ENCODE results near the gene COL27A1. TPM values are rescaled to one million over a fixed set of nuclear protein-coding genes. Genes with fewer than 3 reads are reported as not detected.

COL27A1 gene
- total RNA-seq, 1 donor from 2014 or later: 3.9 TPM

DNA sequence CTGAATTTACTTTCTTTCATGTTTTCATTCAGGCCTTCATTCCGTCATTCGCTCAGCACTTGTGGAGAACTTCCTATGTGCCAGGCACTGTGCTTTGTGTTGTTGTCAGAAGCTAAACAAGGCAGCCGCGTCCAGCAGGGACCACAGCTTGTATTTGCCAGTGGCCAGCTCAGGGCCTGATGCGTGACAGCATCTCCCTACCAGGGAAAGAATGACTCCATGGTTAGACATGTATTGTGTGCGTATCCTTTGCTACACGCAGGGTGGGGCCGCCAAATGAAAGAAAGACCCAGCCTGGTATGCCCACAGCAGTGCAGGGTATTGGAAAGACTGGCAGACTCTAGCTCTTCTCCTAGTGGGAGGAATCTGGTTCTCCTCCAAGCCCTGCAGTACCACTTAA is 4.7 kb upstream of the COL27A1 start:
- TF ChIP-seq CTCF (IDR thresholded peaks at IDR 0.05; ENCODE audit: partially characterized antibody, unreplicated experiment): no peak
- no peak overlapping the region for H3K27ac Mint-ChIP-seq (ENCODE audit: unreplicated experiment)
- H3K36me3 Mint-ChIP-seq (ENCODE audit: unreplicated experiment): no peaks in the 10 kb centered on the region
- H3K9me3 Mint-ChIP-seq (ENCODE audit: unreplicated experiment): peaks cover 6% of the 10 kb centered on the region
- peaks cover 12% of the 10 kb centered on the region for H3K4me1 Mint-ChIP-seq (ENCODE audit: low read depth, unreplicated experiment)
- H3K27me3 Mint-ChIP-seq (ENCODE audit: unreplicated experiment): peaks cover 7% of the 10 kb centered on the region
- DNase-seq: no peak
- no peak overlapping the region for H3K4me3 Mint-ChIP-seq (ENCODE audit: unreplicated experiment)

- Mint-ChIP-seq H3K4me1 (ENCODE audit: low read depth, unreplicated experiment) (peaks cover 12% of the 10 kb centered on the region), H3K27ac (ENCODE audit: unreplicated experiment) (no peak overlapping the region), H3K9me3 (ENCODE audit: unreplicated experiment) (peaks cover 8% of the 10 kb centered on the region), H3K27me3 (ENCODE audit: unreplicated experiment) (peaks cover 9% of the 10 kb centered on the region), H3K36me3 (ENCODE audit: unreplicated experiment) (no peaks in the 10 kb centered on the region), H3K4me3 (ENCODE audit: unreplicated experiment) (no peak overlapping the region)
- no peak for DNase-seq
- no peak for TF ChIP-seq CTCF (IDR thresholded peaks at IDR 0.05; ENCODE audit: partially characterized antibody, unreplicated experiment)
These were observed 3.8 kb upstream of the COL27A1 start for GRCh38 chr9:114151426-114151956.

- Mint-ChIP-seq H3K27ac (ENCODE audit: unreplicated experiment) (no peak overlapping the region), H3K4me3 (ENCODE audit: unreplicated experiment) (peak overlapping the region; percentile 78), H3K9me3 (ENCODE audit: unreplicated experiment) (peaks cover 12% of the 10 kb centered on the region), H3K27me3 (ENCODE audit: unreplicated experiment) (peaks cover 15% of the 10 kb centered on the region), H3K4me1 (ENCODE audit: low read depth, unreplicated experiment) (peaks cover 12% of the 10 kb centered on the region), H3K36me3 (ENCODE audit: unreplicated experiment) (no peaks in the 10 kb centered on the region)
- TF ChIP-seq CTCF (IDR thresholded peaks at IDR 0.05; ENCODE audit: partially characterized antibody, unreplicated experiment): no peak
- DNase-seq: no peak
These were observed 1.4 kb upstream of the COL27A1 start for GRCh38 chr9:114153761-114154599.

GRCh38 chr9:114154600-114155102 is 686 bp upstream of the COL27A1 start:
- H3K4me3 Mint-ChIP-seq (ENCODE audit: unreplicated experiment): peak overlapping the region; percentile 78
- H3K9me3 Mint-ChIP-seq (ENCODE audit: unreplicated experiment): peaks cover 12% of the 10 kb centered on the region
- TF ChIP-seq CTCF (IDR thresholded peaks at IDR 0.05; ENCODE audit: partially characterized antibody, unreplicated experiment): no peak
- no peak overlapping the region for H3K27ac Mint-ChIP-seq (ENCODE audit: unreplicated experiment)
- peaks cover 12% of the 10 kb centered on the region for H3K4me1 Mint-ChIP-seq (ENCODE audit: low read depth, unreplicated experiment)
- peaks cover 19% of the 10 kb centered on the region for H3K27me3 Mint-ChIP-seq (ENCODE audit: unreplicated experiment)
- no peak for DNase-seq
- no peaks in the 10 kb centered on the region for H3K36me3 Mint-ChIP-seq (ENCODE audit: unreplicated experiment)
